ENCODE measurements around the gene STAP2. TPM values are rescaled to one million over a fixed set of nuclear protein-coding genes. Genes with fewer than 3 reads are reported as not detected.
"Not testable (repeated sequence)": the region's sequence is repeated elsewhere in the genome, so short reads cannot be mapped to it uniquely, and the experiment has no call there.

STAP2 gene
- polyA plus RNA-seq, 1 donor from 2014 or later = not detected

GRCh38 chr19:4294389-4294788 is 44.2 kb downstream of the STAP2 start:
- Mint-ChIP-seq H3K4me3 (no peak overlapping the region), H3K27me3 (peaks cover 5% of the 10 kb centered on the region), H3K36me3 (no peaks in the 10 kb centered on the region), H3K9me3 (no peaks in the 10 kb centered on the region), H3K27ac (no peak overlapping the region), H3K4me1 (no peaks in the 10 kb centered on the region)

DNA sequence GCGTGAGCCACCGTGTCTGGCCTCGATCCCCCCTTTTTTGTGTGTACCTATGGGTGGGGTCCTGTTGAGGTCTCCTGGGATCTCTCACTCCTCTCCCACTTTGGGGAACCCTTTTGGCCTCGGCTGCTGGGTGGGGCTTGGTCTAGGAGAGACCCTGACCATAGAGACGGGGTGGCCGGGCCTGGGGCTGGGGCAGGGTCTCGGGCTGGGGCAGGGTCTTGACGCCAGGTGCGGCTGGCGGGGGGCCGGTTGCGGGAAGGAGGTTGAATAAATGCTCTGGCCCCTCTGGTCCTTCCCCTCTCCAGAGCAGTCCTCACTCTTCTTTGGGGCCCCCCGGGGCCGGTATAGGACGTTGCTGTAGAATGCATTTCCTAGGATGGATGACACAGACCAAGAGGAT is 46.1 kb downstream of the STAP2 start:
- Mint-ChIP-seq H3K4me3 (no peak overlapping the region), H3K27me3 (peaks cover 10% of the 10 kb centered on the region), H3K4me1 (no peaks in the 10 kb centered on the region), H3K27ac (no peak overlapping the region), H3K36me3 (no peaks in the 10 kb centered on the region), H3K9me3 (peaks cover 0 to 2% (median 0%) of the 10 kb centered on the region in 3 donors)

DNA sequence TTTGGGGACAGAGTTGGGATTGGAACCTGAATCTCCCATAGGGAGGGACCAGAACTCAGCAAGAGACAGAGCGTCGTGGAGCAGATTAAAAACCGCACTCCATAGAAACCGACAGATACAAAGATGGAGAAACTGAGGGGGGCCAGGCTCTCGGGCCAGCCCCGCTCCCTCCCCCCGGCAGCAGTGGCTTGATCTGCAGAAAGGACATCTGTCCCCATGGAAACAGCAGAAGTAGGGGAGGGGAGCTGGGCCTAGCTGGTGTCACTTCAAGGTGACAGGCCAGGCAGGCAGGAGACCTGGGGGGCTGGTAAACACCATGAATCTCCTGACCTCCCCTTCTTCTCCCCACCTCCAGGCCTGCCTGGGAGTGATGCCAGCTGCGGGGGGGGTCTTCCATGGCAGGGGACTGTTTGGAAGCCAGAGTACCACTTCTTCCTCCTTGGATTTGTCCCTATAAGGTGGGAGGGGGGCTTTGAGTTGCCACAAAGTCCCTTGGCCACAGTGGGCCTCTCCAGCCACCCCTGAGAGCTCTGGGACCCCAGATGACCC is 47.4 kb downstream of the STAP2 start:
- peak overlapping the region in 1 of 3 donors; percentile 76 for H3K27ac Mint-ChIP-seq
- no peaks in the 10 kb centered on the region for H3K36me3 Mint-ChIP-seq
- H3K4me3 Mint-ChIP-seq = no peak overlapping the region
- no peaks in the 10 kb centered on the region for H3K4me1 Mint-ChIP-seq
- H3K9me3 Mint-ChIP-seq = peaks cover 0 to 2% (median 0%) of the 10 kb centered on the region in 3 donors
- peaks cover 8% of the 10 kb centered on the region for H3K27me3 Mint-ChIP-seq

DNA sequence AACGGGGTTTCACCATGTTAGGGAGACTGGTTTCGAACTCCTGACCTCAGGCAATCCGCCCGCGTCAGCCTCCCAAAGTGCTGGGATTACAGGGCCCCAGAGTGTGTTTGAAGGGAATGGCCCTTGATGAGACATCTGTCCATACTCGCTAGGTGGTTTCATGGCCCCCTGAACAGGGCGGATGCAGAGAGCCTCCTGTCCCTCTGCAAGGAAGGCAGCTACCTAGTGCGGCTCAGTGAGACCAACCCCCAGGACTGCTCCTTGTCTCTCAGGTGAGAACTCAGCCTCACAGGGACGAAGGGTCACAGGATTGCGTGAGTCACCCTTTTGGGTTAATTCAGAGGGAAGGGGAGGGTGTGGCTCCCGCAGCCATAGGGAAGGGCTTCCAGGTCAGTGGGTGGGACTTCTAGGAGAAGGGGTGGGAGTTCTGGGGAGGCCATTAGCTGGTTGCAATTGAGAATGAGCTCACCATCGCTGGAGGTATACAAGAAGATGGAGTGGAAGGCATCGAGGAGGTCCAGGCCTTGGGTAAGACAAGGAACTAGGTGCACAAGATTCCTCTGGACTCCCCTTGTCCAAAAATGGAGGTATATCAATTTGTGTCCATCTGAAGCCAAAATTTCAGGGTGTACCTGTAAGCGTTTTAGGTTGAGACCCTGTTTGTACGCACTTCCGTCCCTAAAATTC is 50.4 kb downstream of the STAP2 start:
- peak overlapping the region in 1 of 3 donors; percentile 19 for H3K27ac Mint-ChIP-seq
- H3K27me3 Mint-ChIP-seq = peaks cover 12% of the 10 kb centered on the region
- H3K4me1 Mint-ChIP-seq = no peaks in the 10 kb centered on the region
- H3K36me3 Mint-ChIP-seq = no peaks in the 10 kb centered on the region
- peaks cover 0 to 2% (median 0%) of the 10 kb centered on the region in 3 donors for H3K9me3 Mint-ChIP-seq
- H3K4me3 Mint-ChIP-seq = no peak overlapping the region

GRCh38 chr19:4286141-4286540 is 52.5 kb downstream of the STAP2 start:
- H3K36me3 Mint-ChIP-seq, H3K4me1 Mint-ChIP-seq, H3K27ac Mint-ChIP-seq, H3K4me3 Mint-ChIP-seq, H3K9me3 Mint-ChIP-seq: not testable (repeated sequence)
- peaks cover 19% of the 10 kb centered on the region for H3K27me3 Mint-ChIP-seq

DNA sequence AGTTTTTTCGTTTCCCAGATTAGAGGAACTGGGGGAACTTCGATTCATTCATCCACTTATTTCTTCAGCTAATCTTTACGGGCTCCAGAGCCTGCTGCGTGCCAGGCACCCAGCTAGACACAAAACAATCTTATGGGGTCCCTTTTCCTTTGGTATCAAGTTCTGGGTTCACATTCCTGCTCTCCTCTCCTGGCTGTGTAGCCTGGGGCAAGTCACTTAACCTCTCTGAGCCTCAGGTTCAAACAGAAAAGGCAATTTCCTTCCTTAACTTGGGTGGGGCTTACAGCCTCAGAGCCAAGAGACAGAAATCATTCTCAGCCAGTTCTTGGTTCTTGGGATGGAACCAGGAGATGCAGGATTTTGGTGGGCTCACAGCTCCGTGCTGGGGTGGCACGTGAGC is 53.7 kb downstream of the STAP2 start:
- H3K27ac Mint-ChIP-seq = no peak overlapping the region
- peaks cover 0 to 2% (median 0%) of the 10 kb centered on the region in 3 donors for H3K9me3 Mint-ChIP-seq
- peaks cover 28% of the 10 kb centered on the region for H3K27me3 Mint-ChIP-seq
- no peaks in the 10 kb centered on the region for H3K36me3 Mint-ChIP-seq
- H3K4me1 Mint-ChIP-seq = no peaks in the 10 kb centered on the region
- no peak overlapping the region for H3K4me3 Mint-ChIP-seq

GRCh38 chr19:4284176-4284958 is 54.3 kb downstream of the STAP2 start:
- Mint-ChIP-seq H3K27ac (no peak overlapping the region), H3K9me3 (peaks cover 0 to 2% (median 0%) of the 10 kb centered on the region in 3 donors), H3K36me3 (no peaks in the 10 kb centered on the region), H3K4me1 (no peaks in the 10 kb centered on the region), H3K4me3 (no peak overlapping the region), H3K27me3 (peaks cover 31% of the 10 kb centered on the region)

DNA sequence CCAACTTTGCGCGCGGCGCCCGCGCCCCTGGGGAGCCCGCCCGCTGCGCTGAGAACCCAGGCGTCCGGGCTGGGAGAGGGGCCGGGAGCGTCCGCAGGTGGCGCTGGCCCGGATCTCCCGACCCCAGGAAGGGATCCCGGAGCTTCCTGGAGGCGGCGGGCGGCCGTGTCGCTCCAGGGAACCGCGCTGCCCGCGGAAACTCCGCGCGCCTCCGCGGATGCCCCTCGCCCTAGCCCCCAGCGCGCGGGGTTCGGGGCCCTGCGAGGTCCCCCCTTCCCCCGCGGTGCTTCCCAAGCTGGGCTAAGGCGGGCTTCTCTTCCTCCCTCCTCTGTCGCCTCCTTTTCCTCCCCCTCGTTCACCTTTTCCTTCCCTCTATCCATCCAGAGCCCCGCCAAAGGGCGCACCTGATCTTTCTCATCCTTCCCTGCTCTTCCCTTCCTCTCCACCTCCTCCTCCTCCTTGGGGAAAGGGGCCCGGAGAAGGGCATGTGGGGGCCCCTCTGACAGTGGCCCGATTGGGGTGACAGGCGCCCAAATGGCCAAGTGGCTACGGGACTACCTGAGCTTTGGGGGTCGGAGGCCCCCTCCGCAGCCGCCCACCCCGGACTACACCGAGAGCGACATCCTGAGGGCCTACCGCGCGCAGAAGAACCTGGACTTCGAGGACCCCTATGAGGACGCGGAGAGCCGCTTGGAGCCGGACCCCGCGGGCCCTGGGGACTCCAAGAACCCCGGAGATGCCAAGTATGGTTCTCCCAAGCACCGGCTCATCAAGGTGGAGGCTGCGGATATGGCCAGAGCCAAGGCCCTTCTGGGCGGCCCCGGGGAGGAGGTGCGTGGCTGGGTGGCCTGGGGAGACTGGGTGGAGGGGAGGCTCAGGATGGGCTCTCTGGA is 58.9 kb downstream of the STAP2 start:
- Mint-ChIP-seq H3K27ac (no peak overlapping the region), H3K36me3 (no peaks in the 10 kb centered on the region), H3K9me3 (no peaks in the 10 kb centered on the region), H3K4me3 (no peak overlapping the region), H3K27me3 (peaks cover 30% of the 10 kb centered on the region), H3K4me1 (no peaks in the 10 kb centered on the region)

GRCh38 chr19:4279267-4279529 is 59.4 kb downstream of the STAP2 start:
- H3K4me1 Mint-ChIP-seq = no peaks in the 10 kb centered on the region
- H3K9me3 Mint-ChIP-seq = no peaks in the 10 kb centered on the region
- H3K27ac Mint-ChIP-seq = no peak overlapping the region
- no peak overlapping the region for H3K4me3 Mint-ChIP-seq
- no peaks in the 10 kb centered on the region for H3K36me3 Mint-ChIP-seq
- peaks cover 26% of the 10 kb centered on the region for H3K27me3 Mint-ChIP-seq

GRCh38 chr19:4278419-4279266 is 60.0 kb downstream of the STAP2 start, which contains the start of gene SHD:
SHD (plus strand) TSS chr19:4279266; CDS start chr19:4280064, 798 bp downstream.
- no peaks in the 10 kb centered on the region for H3K4me1 Mint-ChIP-seq
- H3K27ac Mint-ChIP-seq = no peak within 1 kb of the TSS
- H3K27me3 Mint-ChIP-seq = peaks cover 26% of the 10 kb centered on the region
- H3K9me3 Mint-ChIP-seq = no peaks in the 10 kb centered on the region
- no peaks in the 10 kb centered on the region for H3K36me3 Mint-ChIP-seq
- H3K4me3 Mint-ChIP-seq = peak within 1 kb of the TSS in 1 of 4 donors; percentile 12

- Mint-ChIP-seq H3K27me3 (peaks cover 26% of the 10 kb centered on the region), H3K4me1 (no peaks in the 10 kb centered on the region), H3K9me3 (no peaks in the 10 kb centered on the region), H3K36me3 (no peaks in the 10 kb centered on the region), H3K27ac (no peak overlapping the region), H3K4me3 (no peak overlapping the region)
Observed at GRCh38 chr19:4278010-4278409, 60.6 kb downstream of the STAP2 start.

GRCh38 chr19:4277191-4277696 is 61.4 kb downstream of the STAP2 start:
- Mint-ChIP-seq H3K27me3 (peaks cover 26% of the 10 kb centered on the region), H3K27ac (no peak overlapping the region), H3K4me1 (no peaks in the 10 kb centered on the region), H3K4me3 (no peak overlapping the region), H3K36me3 (no peaks in the 10 kb centered on the region), H3K9me3 (no peaks in the 10 kb centered on the region)

DNA sequence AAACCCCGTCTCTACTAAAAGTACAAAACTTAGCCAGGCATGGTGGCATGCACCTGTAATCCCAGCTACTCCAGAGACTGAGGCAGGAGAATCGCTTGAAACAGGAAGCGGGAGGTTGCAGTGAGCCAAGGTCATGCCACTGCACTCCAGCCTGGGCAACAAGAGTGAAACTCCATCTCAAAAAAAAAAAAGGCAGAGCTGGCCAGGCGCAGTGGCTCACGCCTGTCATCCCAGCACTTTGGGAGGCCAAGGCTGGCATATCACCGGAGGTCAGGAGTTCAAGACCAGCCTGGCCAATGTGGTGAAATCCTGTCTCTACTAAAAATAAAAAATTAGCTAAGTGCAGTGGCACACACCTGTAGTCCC is 64.3 kb downstream of the STAP2 start:
- not testable (repeated sequence) for H3K4me3 Mint-ChIP-seq, H3K27me3 Mint-ChIP-seq, H3K36me3 Mint-ChIP-seq

More for the DNA sequence above, 64.3 kb downstream of the STAP2 start:
- H3K4me1 Mint-ChIP-seq, H3K27ac Mint-ChIP-seq, H3K9me3 Mint-ChIP-seq: not testable (repeated sequence)

All from IgD-negative memory B cell (primary cell).